Measurements from ENCODE around the gene RRP9.

Gene RRP9

GRCh38 chr3:51896607-51897305 lies 44.9 kb downstream of the RRP9 start:
- DNase-seq = no peak

- DNase-seq = no peak
Observed at GRCh38 chr3:51894939-51895338, 46.8 kb downstream of the RRP9 start.

- no peak for DNase-seq
Observed at GRCh38 chr3:51894391-51894790, 47.3 kb downstream of the RRP9 start.

- DNase-seq = no peak
Observed at GRCh38 chr3:51891242-51892039, 50.3 kb downstream of the RRP9 start.

GRCh38 chr3:51888463-51889105 lies 53.1 kb downstream of the RRP9 start:
- no peak for DNase-seq

GRCh38 chr3:51887620-51888019 lies 54.1 kb downstream of the RRP9 start:
- no peak for DNase-seq

- DNase-seq = no peak
Observed at GRCh38 chr3:51886447-51886846, 55.3 kb downstream of the RRP9 start.

All from SW 1271 (cell line).